Neural cell (in vitro differentiated cells): ENCODE data around the gene ACTL8.

ENCODE experiments used
- CTCF ChIP-seq: fragments of 450-650 bp; IDR thresholded peaks from 2 replicates; pipeline ENCODE4 v1.5.1; 2014; ENCODE audit warnings: antibody characterized with exemption, mild to moderate bottlenecking, moderate library complexity; ENCODE audit not compliant: poor library complexity, severe bottlenecking
- EP300 ChIP-seq: fragments of 450-650 bp; conservative IDR thresholded peaks from 2 replicates; pipeline ENCODE4 v1.6.1; 2014; ENCODE audit warnings: antibody characterized with exemption, mild to moderate bottlenecking, moderate library complexity; ENCODE audit not compliant: poor library complexity, severe bottlenecking
- EZH2 ChIP-seq: fragments of 200-600, 300-800 bp; shearing (Covaris generic), sonication (generic); IDR thresholded peaks from 2 replicates; pipeline ENCODE4 v1.6.1; 2014; ENCODE audit warnings: antibody characterized with exemption, low read length, borderline replicate concordance, mild to moderate bottlenecking; ENCODE audit not compliant: insufficient read depth, poor library complexity, severe bottlenecking
- MXI1 ChIP-seq: fragments of 450-650 bp; conservative IDR thresholded peaks from 2 replicates; pipeline ENCODE4 v1.6.1; 2014; ENCODE audit warnings: antibody characterized with exemption, mild to moderate bottlenecking; ENCODE audit not compliant: poor library complexity, severe bottlenecking
- POLR2AphosphoS5 ChIP-seq: IDR thresholded peaks from 2 replicates; pipeline ENCODE4 v1.6.1; 2012
- RAD21 ChIP-seq: fragments of 450-650 bp; conservative IDR thresholded peaks from 2 replicates; pipeline ENCODE4 v1.6.1; 2014; ENCODE audit warnings: antibody characterized with exemption, mild to moderate bottlenecking, moderate library complexity
- REST ChIP-seq: IDR thresholded peaks from 2 replicates; pipeline ENCODE4 v1.6.1; 2012; ENCODE audit warnings: borderline replicate concordance
- SMC3 ChIP-seq: fragments of 450-650 bp; conservative IDR thresholded peaks from 2 replicates; pipeline ENCODE4 v1.6.1; 2014; ENCODE audit warnings: antibody characterized with exemption, mild to moderate bottlenecking, moderate library complexity; ENCODE audit not compliant: poor library complexity
- TAF1 ChIP-seq: IDR thresholded peaks from 2 replicates; pipeline ENCODE4 v1.6.1; 2012; ENCODE audit warnings: low read depth

- TF ChIP-seq POLR2AphosphoS5 (no peak), CTCF (no peak), RAD21 (no peak), EZH2 (no peak), TAF1 (no peak), EP300 (no peak), REST (no peak), MXI1 (no peak), SMC3 (no peak)
These were observed 33.7 kb upstream of the ACTL8 start for GRCh38 chr1:17721444-17721843.
